GM12878 (cell line): ENCODE data around the gene ZFP3. TPM values are rescaled to one million over a fixed set of nuclear protein-coding genes. Genes with fewer than 3 reads are reported as not detected.
"Not testable (repeated sequence)": the region's sequence is repeated elsewhere in the genome, so short reads cannot be mapped to it uniquely, and the experiment has no call there.

ENCODE experiments used
- ATAC-seq: fragments of 200-7000 bp; cut with Tn5 transposase; 3 replicates; pipeline ENCODE4 v1.9.1; 2020; ENCODE audit warnings: mild to moderate bottlenecking, moderate library complexity
- BruUV-seq: library from RNA; stranded (reverse); fragments of 400-500 nt; replicated peaks from 2 replicates; lab custom pipeline; 2021; lab: Mats Ljungman, UMichigan
- CTCF ChIA-PET: fragments of 300-600 bp; sonication (Branson Sonifier 250); formaldehyde crosslinking; extraction: SDS; loops from one replicate; lab custom pipeline; 2021; ENCODE audit warnings: inconsistent platforms; lab: Yijun Ruan, JAX
- POLR2A ChIA-PET: fragments of 350-600 bp; formaldehyde crosslinking; extraction: SDS; loops from one replicate; lab custom pipeline; 2021; ENCODE audit warnings: inconsistent platforms; lab: Charles Lee
- RAD21 ChIA-PET: fragments of 300-600 bp; sonication (Branson Sonifier 250); formaldehyde crosslinking; loops from one replicate; lab custom pipeline; 2023; ENCODE audit warnings: antibody characterized with exemption; ENCODE audit not compliant: unreplicated experiment; lab: Charles Lee
- SMC1A ChIA-PET: fragments of 300-600 bp; sonication (Branson Sonifier 250); formaldehyde crosslinking; loops from one replicate; lab custom pipeline; 2023; ENCODE audit not compliant: unreplicated experiment, uncharacterized antibody; lab: Charles Lee
- DNase-seq: peaks from one replicate; pipeline ENCODE4 v3.0.0-alpha.2; 2011; ENCODE audit warnings: low read depth, low spot score
- FAIRE-seq: peaks from 3 replicates; lab custom pipeline; 2011; peaks lifted over from hg19 to GRCh38; lab: Jason Lieb, UNC
- H2AFZ ChIP-seq: 2 replicates; pipeline ENCODE4 v1.6.0; 2011; ENCODE audit warnings: low read depth, low read length, control low read depth; ENCODE audit not compliant: control insufficient read depth
- H3K27ac ChIP-seq: 2 replicates; pipeline ENCODE4 v1.5.1; 2011; ENCODE audit warnings: control low read depth; ENCODE audit not compliant: control insufficient read depth, insufficient read depth
- H3K27me3 ChIP-seq, 2 experiments: replicated peaks in 1 of 2; 2 replicates each; pipeline versions ENCODE4 v1.6.0 to v1.6.1; 2011; ENCODE audit warnings: low read length in 1 of 2; ENCODE audit not compliant: control insufficient read depth in 2 of 2, insufficient read depth in 2 of 2
- H3K36me3 ChIP-seq, 2 experiments: 2 replicates each; pipeline ENCODE4 v1.5.1; 2011; ENCODE audit warnings: low read length in 1 of 2; ENCODE audit not compliant: control insufficient read depth in 2 of 2, insufficient read depth in 2 of 2
- H3K4me1 ChIP-seq: 2 replicates; pipeline ENCODE4 v1.6.1; 2011; ENCODE audit warnings: mild to moderate bottlenecking, low read length, moderate library complexity, mixed read lengths; ENCODE audit not compliant: control insufficient read depth, insufficient read depth
- H3K4me2 ChIP-seq: 2 replicates; pipeline ENCODE4 v1.6.0; 2011; ENCODE audit warnings: control low read depth; ENCODE audit not compliant: control insufficient read depth, insufficient read depth
- H3K4me3 ChIP-seq: fragments of 200-600 bp; sonication (generic); 2 replicates; pipeline ENCODE4 v1.5.1; 2016
- H3K79me2 ChIP-seq: 2 replicates; pipeline ENCODE4 v1.6.0; 2011; ENCODE audit warnings: low read length; ENCODE audit not compliant: control insufficient read depth, insufficient read depth
- H3K9ac ChIP-seq: 2 replicates; pipeline ENCODE4 v1.8.0; 2011; ENCODE audit warnings: low read length, control low read depth, mixed read lengths; ENCODE audit not compliant: control insufficient read depth, insufficient read depth
- H3K9me3 ChIP-seq: replicated peaks from 3 replicates; pipeline ENCODE4 v1.5.1; 2011; ENCODE audit warnings: mild to moderate bottlenecking, low read length; ENCODE audit not compliant: control insufficient read depth, insufficient read depth
- H4K20me1 ChIP-seq: 2 replicates; pipeline ENCODE4 v1.6.0; 2011; ENCODE audit not compliant: control insufficient read depth, insufficient read depth
- BMI1 ChIP-seq: fragments of 450-650 bp; IDR thresholded peaks from 2 replicates; pipeline ENCODE4 v1.6.1; 2016; ENCODE audit warnings: mild to moderate bottlenecking, moderate library complexity, borderline replicate concordance
- HDAC2 ChIP-seq: fragments of 200-600 bp; sonication (generic); IDR thresholded peaks from 2 replicates; pipeline ENCODE4 v1.6.1; 2017
- MYC ChIP-seq: IDR thresholded peaks from 2 replicates; pipeline ENCODE4 v1.6.1; 2011; ENCODE audit warnings: mild to moderate bottlenecking, low read length, moderate library complexity, inconsistent platforms; ENCODE audit not compliant: insufficient read depth, insufficient replicate concordance, insufficient read length, severe bottlenecking
- SMC3 ChIP-seq: IDR thresholded peaks from 2 replicates; pipeline ENCODE4 v1.6.1; 2011; ENCODE audit warnings: low read length, improper control_type of control experiment, borderline replicate concordance
- TCF12 ChIP-seq: IDR thresholded peaks from 2 replicates; pipeline ENCODE4 v1.6.1; 2011; ENCODE audit warnings: low read depth, mild to moderate bottlenecking, low read length
- ZBTB40 ChIP-seq: fragments of 450-650 bp; IDR thresholded peaks from 2 replicates; pipeline ENCODE4 v1.6.1; 2016; ENCODE audit warnings: mild to moderate bottlenecking, moderate library complexity, borderline replicate concordance
- WGBS: methylation state at CpG from one replicate; pipeline ENCODE4 v1.1.6; 2016; ENCODE audit warnings: low lambda C conversion rate; ENCODE audit not compliant: insufficient replicate concordance, insufficient coverage; ENCODE audit errors: missing lambda C conversion rate; 5-methylcytosine and 5-hydroxymethylcytosine counted together
- in situ Hi-C: fragments of 300-500 bp; cut with MboI; formaldehyde crosslinking; loops from 9 replicates; pipeline ENCODE4 v1.14.3; 2018; ENCODE audit warnings: mixed read lengths
- intact Hi-C: fragments of 100-400 bp; cut with micrococcal nuclease; formaldehyde crosslinking; loops from one replicate; pipeline ENCODE4 v1.14.2; 2022; ENCODE audit not compliant: unreplicated experiment
- polyA plus RNA-seq, 11 experiments: library from polyadenylated mRNA; depleted of rRNA in 4 of 11; unstranded in 6 of 11; stranded (reverse) in 5 of 11; fragments of >200 nt; fragmentation: Nextera tagmentation in 4 of 11; fragmentation: Illumina TruSeq in 1 of 11; extraction: Ambion mirVana in 4 of 11; extraction: Trizol in 1 of 11; gene quantifications; 1 replicate in 1 of 11; 2 replicates in 10 of 11; pipeline versions ENCODE4 v1.2.1 to v1.2.3, GENCODE V29; 2011 to 2016; ENCODE audit warnings: inconsistent platforms in 2 of 11, missing spikeins in 2 of 11, low read depth in 1 of 11
- total RNA-seq, 4 experiments: library from RNA; depleted of rRNA in 3 of 4; stranded (reverse); fragments of >200 nt in 3 of 4; fragmentation: Illumina TruSeq in 1 of 4; extraction: Trizol in 1 of 4; gene quantifications; 2 replicates each; pipeline versions ENCODE4 v1.2.1 to v1.2.3, GENCODE V29; 2013 to 2021

ZFP3 gene
- total and polyA plus RNA-seq, 10 of the 15 experiments (the other 5 are each of a cell fraction or from before 2014, with no cell fraction given) = 0.37 to 4.1 (median 1.6) TPM

GRCh38 chr17:5138198-5138544 lies 59.9 kb downstream of the ZFP3 start:
- SMC1A ChIA-PET, H3K36me3 ChIP-seq, DNase-seq, H3K4me3 ChIP-seq, H2AFZ ChIP-seq, H3K4me1 ChIP-seq, POLR2A ChIA-PET, FAIRE-seq, BruUV-seq, H3K9ac ChIP-seq, H3K27me3 ChIP-seq, H3K4me2 ChIP-seq, RAD21 ChIA-PET, intact Hi-C loops, H3K79me2 ChIP-seq, CTCF ChIA-PET, H3K27ac ChIP-seq, ATAC-seq, H4K20me1 ChIP-seq, in situ Hi-C loops, H3K9me3 ChIP-seq: not testable (repeated sequence)
- 73% methylated on average over 8 of the region's 9 CpGs for WGBS

DNA sequence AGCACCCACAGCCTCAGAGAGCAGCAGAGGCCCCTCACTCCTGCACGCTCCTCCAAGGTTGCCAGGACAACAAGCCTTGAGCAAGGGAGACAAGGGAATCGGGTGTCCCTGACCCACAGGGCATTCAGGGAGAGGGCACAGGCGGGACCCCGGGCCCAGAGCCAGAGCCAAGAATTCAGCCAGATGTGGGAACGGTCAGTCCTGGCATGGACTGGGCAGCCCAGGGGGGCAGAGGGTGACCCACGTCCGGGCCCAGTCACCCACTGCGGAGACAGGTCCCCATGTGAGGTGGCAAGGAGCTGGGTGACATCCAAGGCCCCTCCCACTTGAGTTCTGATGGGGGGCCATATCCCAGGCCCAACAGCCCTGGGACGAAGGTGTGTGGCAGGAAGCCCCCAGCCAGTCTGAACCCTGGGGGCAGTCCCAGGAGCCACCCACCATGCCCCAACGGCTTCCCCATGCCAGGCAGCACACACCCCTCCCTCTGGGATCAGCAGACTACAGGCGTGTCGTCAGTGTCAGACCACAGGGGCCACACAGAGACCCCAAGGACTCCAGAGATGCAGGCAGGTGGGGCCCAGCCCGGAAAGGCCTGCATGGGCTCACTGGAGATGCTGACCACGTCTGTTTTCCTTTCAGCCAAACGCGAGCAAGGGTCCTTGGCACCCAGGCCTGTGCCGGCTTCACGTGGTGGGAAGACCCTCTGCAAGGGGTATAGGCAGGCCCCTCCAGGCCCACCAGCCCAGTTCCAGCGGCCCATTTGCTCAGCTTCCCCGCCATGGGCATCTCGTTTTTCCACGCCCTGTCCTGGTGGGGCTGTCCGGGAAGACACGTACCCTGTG lies 60.6 kb downstream of the ZFP3 start:
- H2AFZ ChIP-seq = no peak overlapping the region
- in situ Hi-C loops = no loop called here
- H3K27me3 ChIP-seq = no peaks in the 10 kb centered on the region
- H4K20me1 ChIP-seq = no peaks in the 10 kb centered on the region
- ChIA-PET SMC1A (no interaction called here), CTCF (no interaction called here), RAD21 (no interaction called here), POLR2A (no interaction called here)
- H3K4me1 ChIP-seq = no peaks in the 10 kb centered on the region
- no peak overlapping the region for H3K9ac ChIP-seq
- H3K4me3 ChIP-seq = no peak overlapping the region
- no peak overlapping the region for H3K4me2 ChIP-seq
- FAIRE-seq (no peak), DNase-seq (no peak), ATAC-seq (no peak)
- H3K9me3 ChIP-seq = no peaks in the 10 kb centered on the region
- no peaks in the 10 kb centered on the region for H3K79me2 ChIP-seq
- no peaks in the 10 kb centered on the region for H3K36me3 ChIP-seq
- BruUV-seq = no TSS peak
- WGBS = 44% methylated on average over 23 of the region's 24 CpGs
- no peak overlapping the region for H3K27ac ChIP-seq
- intact Hi-C loops = no loop called here
- no peak for TF ChIP-seq SMC3
- TF ChIP-seq HDAC2 = no peak
- TF ChIP-seq BMI1 = no peak
- no peak for TF ChIP-seq TCF12
- TF ChIP-seq MYC = no peak
- no peak for TF ChIP-seq ZBTB40
